ENCODE measurements around the gene TMEM170A. TPM values are rescaled to one million over a fixed set of nuclear protein-coding genes. Genes with fewer than 3 reads are reported as not detected.
A peak's percentile ranks its signal among the peaks of the same experiment; 100 is the strongest.

The TMEM170A gene
- total and polyA plus RNA-seq, 2 of the 13 experiments (the other 11 are each of a cell fraction or from before 2014, with no cell fraction given), result 35.7 to 39.7 TPM

- TF ChIP-seq ZUFSP (CRISPR knock-in tag; IDR thresholded peaks at IDR 0.05; ENCODE audit: borderline replicate concordance) (no peak), NR1H2 (CRISPR knock-in tag; IDR thresholded peaks at IDR 0.05; ENCODE audit: borderline replicate concordance, low read depth) (no peak; the same call in 1 of the 2 replicates), ZNF784 (CRISPR knock-in tag; IDR thresholded peaks at IDR 0.05; ENCODE audit: borderline replicate concordance) (no peak), PHF20 (CRISPR knock-in tag; IDR thresholded peaks at IDR 0.05) (no peak; the same call in 1 of the 2 replicates), SYNCRIP (IDR thresholded peaks at IDR 0.05; ENCODE audit: insufficient read depth, low read depth, low read length) (no peak), HOMEZ (CRISPR knock-in tag; IDR thresholded peaks at IDR 0.05; ENCODE audit: low read depth) (no peak), ELF1 (CRISPR knock-in tag; IDR thresholded peaks at IDR 0.05) (peak; percentile 40; the same call in 1 of the 2 replicates), ARID5B (CRISPR knock-in tag; IDR thresholded peaks at IDR 0.05) (peak; percentile 42; the same call in 1 of the 2 replicates), PRDM10 (CRISPR knock-in tag; IDR thresholded peaks at IDR 0.05; ENCODE audit: low read depth) (no peak), TFAP4 (IDR thresholded peaks at IDR 0.05; ENCODE audit: borderline replicate concordance, low read depth) (peak; percentile 79; the same call in 1 of the 2 replicates), ZBTB10 (CRISPR knock-in tag; IDR thresholded peaks at IDR 0.05; ENCODE audit: borderline replicate concordance) (peak; percentile 88)
These were observed 30.6 kb downstream of the TMEM170A start (continued) for GRCh38 chr16:75433732-75434413.
